Lower leg skin (tissue), 3 donors: ENCODE data around the gene BMP10.

Source experiments
- POLR2A ChIP-seq, 2 donors: fragments of 450-650 bp; IDR thresholded peaks; one replicate each; pipeline ENCODE4 v1.6.1; 2016 to 2017; ENCODE audit warnings: antibody characterized with exemption in 2 of 2, mild to moderate bottlenecking in 1 of 2, moderate library complexity in 1 of 2
- TF ChIP-seq, protein P1 (sequence below), 3 donors: fragments of 450-650 bp; IDR thresholded peaks; one replicate each; pipeline ENCODE4 v1.5.1; 2016; ENCODE audit warnings: antibody characterized with exemption in 3 of 3, mild to moderate bottlenecking in 3 of 3, moderate library complexity in 2 of 3

DNA sequence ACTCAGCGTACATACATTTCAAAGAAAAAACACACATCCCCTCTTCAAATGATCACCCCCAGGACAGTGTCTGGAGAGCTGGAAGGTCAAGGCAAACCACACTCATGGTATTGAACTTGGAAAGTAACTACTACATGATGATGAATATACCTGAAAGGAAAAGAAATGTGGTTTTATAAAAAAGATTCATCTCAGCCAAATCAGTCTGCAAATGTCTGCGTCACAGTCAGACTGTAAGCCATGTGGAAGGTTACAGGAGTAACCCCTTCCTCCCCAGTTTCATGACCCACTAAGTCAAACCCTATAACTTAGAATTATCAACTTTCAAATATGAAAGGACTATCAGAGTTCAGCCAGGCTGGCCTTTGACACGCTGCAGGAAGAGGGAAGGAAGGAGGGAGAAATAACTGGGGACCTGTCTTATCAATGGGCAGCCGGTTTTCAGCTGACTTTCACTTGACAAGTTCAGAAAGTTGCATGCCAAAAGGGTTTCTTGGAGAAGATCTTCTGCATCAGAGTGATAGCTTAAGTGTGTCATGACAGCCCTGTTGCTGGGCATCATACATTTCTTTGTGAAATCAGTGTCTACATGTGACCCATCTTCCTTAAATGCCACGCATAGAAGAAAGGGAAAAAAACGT is 7.0 kb upstream of the BMP10 start:
- no peak for TF ChIP-seq POLR2A (IDR thresholded peaks at IDR 0.05)
- TF ChIP-seq, protein P1, sequence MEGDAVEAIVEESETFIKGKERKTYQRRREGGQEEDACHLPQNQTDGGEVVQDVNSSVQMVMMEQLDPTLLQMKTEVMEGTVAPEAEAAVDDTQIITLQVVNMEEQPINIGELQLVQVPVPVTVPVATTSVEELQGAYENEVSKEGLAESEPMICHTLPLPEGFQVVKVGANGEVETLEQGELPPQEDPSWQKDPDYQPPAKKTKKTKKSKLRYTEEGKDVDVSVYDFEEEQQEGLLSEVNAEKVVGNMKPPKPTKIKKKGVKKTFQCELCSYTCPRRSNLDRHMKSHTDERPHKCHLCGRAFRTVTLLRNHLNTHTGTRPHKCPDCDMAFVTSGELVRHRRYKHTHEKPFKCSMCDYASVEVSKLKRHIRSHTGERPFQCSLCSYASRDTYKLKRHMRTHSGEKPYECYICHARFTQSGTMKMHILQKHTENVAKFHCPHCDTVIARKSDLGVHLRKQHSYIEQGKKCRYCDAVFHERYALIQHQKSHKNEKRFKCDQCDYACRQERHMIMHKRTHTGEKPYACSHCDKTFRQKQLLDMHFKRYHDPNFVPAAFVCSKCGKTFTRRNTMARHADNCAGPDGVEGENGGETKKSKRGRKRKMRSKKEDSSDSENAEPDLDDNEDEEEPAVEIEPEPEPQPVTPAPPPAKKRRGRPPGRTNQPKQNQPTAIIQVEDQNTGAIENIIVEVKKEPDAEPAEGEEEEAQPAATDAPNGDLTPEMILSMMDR (IDR thresholded peaks at IDR 0.05): no peak
